Gastrocnemius medialis (tissue), 4 donors: Measurements from ENCODE around the gene CYP1A2. TPM values are rescaled to one million over a fixed set of nuclear protein-coding genes. Genes with fewer than 3 reads are reported as not detected.

ENCODE experiments used
- ATAC-seq, 2 donors: fragments of 150-250 bp; one replicate each; pipeline ENCODE4 v1.9.1; 2016
- DNase-seq, 2 donors: peaks; one replicate each; pipeline ENCODE4 v3.0.0-alpha.2; 2019
- H3K27ac ChIP-seq, 4 donors: fragments of 200-600 bp; sonication (generic); 1 replicate in 1 of 4; 2 replicates in 3 of 4; pipeline ENCODE4 v1.5.1; 2016 to 2018; ENCODE audit warnings: mild to moderate bottlenecking in 2 of 4, moderate library complexity in 1 of 4
- H3K27me3 ChIP-seq, 3 donors: fragments of 200-600 bp; sonication (generic) in 2 of 3; 1 replicate in 1 of 3; 2 replicates in 2 of 3; pipeline versions ENCODE4 v1.5.1 to v1.6.0; 2016 to 2019; ENCODE audit warnings: mild to moderate bottlenecking in 1 of 3, moderate library complexity in 1 of 3
- H3K36me3 ChIP-seq, 2 donors: fragments of 200-600 bp; sonication (generic) in 1 of 2; one replicate each; pipeline ENCODE4 v1.5.1; 2017 to 2018
- H3K4me1 ChIP-seq, 2 donors: fragments of 200-600 bp; sonication (generic) in 1 of 2; one replicate each; pipeline ENCODE4 v1.5.1; 2016 to 2017; ENCODE audit warnings: mild to moderate bottlenecking in 2 of 2
- H3K4me3 ChIP-seq, 4 donors: fragments of 200-600 bp; sonication (generic) in 3 of 4; 1 replicate in 1 of 4; 2 replicates in 3 of 4; pipeline ENCODE4 v1.5.1; 2016 to 2019; ENCODE audit warnings: mild to moderate bottlenecking in 2 of 4
- H3K9me3 ChIP-seq, 3 donors: fragments of 200-600 bp; sonication (generic) in 2 of 3; 1 replicate in 1 of 3; 2 replicates in 2 of 3; pipeline ENCODE4 v1.5.1; 2016 to 2019
- POLR2A ChIP-seq, 2 donors: fragments of 450-650 bp; IDR thresholded peaks; one replicate each; pipeline ENCODE4 v1.6.1; 2017; ENCODE audit warnings: antibody characterized with exemption in 2 of 2, mild to moderate bottlenecking in 2 of 2, moderate library complexity in 2 of 2
- in situ Hi-C, 4 donors: fragments of 200-750 bp; cut with MboI; loops; one replicate each; pipeline versions ENCODE4 v1.15.0 to v1.8.0; 2017; ENCODE audit warnings: low sequenced_read_pairs in 4 of 4
- intact Hi-C: fragments of 100-400 bp; cut with DNase I; formaldehyde crosslinking; loops from one replicate; pipeline ENCODE4 v1.15.1; 2023; ENCODE audit warnings: low total_unique reads
- total RNA-seq, 4 donors: library from RNA; depleted of rRNA; stranded (reverse); fragments of >200 nt; gene quantifications; one replicate each; pipeline versions ENCODE4 v1.1.0 to v1.2.3, GENCODE V29; 2016
- TF ChIP-seq, protein P1 (sequence below), 5 experiments: fragments of 450-650 bp in 3 of 5; fragments of 200-600 bp in 2 of 5; sonication (generic) in 2 of 5; IDR thresholded peaks in 4 of 5; conservative IDR thresholded peaks in 1 of 5; 1 replicate in 4 of 5; 2 replicates in 1 of 5; pipeline ENCODE4 v1.5.1; 2016 to 2019; ENCODE audit warnings: antibody characterized with exemption in 5 of 5, mild to moderate bottlenecking in 3 of 5, moderate library complexity in 3 of 5

Gene CYP1A2, protein sequence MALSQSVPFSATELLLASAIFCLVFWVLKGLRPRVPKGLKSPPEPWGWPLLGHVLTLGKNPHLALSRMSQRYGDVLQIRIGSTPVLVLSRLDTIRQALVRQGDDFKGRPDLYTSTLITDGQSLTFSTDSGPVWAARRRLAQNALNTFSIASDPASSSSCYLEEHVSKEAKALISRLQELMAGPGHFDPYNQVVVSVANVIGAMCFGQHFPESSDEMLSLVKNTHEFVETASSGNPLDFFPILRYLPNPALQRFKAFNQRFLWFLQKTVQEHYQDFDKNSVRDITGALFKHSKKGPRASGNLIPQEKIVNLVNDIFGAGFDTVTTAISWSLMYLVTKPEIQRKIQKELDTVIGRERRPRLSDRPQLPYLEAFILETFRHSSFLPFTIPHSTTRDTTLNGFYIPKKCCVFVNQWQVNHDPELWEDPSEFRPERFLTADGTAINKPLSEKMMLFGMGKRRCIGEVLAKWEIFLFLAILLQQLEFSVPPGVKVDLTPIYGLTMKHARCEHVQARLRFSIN
- not detected for total RNA-seq

DNA sequence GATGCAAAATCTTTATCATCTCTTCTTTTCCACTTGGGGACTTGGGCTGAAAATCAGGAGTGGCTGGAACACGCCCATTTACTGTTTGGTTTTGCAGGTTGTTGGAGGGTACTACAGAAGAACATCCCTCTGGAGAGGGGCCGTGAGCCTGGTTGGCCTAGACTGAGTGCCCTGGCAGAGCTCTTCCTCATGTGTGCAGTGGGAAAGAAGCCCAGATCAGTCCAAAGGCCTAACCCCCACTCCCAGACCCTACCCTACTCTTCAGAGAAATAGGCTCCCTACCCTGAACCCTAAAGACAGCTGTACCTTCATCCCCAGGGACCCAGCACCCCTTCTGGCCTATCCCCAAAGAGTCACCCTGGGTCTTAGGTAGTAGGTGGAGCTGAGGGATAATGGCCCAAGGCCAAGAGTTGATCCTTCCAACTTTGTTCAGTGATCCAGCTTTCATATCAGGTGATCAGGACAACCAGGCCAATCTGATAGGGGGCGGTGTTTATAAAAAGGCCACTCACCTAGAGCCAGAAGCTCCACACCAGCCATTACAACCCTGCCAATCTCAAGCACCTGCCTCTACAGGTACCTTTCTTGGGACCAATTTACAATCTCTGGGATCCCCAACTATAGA, at the start of gene CYP1A2:
Gene CYP1A2, plus strand, starts transcription at position 524 of the 625 bp plus-strand sequence. CDS start 894 bp downstream, outside the sequence.
- intact Hi-C loops (no loop called here), in situ Hi-C loops (no loop called here)
- Histone ChIP-seq H3K4me1 (no peaks in the 10 kb centered on the region), H3K36me3 (no peaks in the 10 kb centered on the region), H3K27ac (no peak within 1 kb of the TSS), H3K27me3 (no peaks in the 10 kb centered on the region), H3K9me3 (no peaks in the 10 kb centered on the region), H3K4me3 (no peak within 1 kb of the TSS)
- DNase-seq (no peak), ATAC-seq (no peak)
- TF ChIP-seq, protein P1, sequence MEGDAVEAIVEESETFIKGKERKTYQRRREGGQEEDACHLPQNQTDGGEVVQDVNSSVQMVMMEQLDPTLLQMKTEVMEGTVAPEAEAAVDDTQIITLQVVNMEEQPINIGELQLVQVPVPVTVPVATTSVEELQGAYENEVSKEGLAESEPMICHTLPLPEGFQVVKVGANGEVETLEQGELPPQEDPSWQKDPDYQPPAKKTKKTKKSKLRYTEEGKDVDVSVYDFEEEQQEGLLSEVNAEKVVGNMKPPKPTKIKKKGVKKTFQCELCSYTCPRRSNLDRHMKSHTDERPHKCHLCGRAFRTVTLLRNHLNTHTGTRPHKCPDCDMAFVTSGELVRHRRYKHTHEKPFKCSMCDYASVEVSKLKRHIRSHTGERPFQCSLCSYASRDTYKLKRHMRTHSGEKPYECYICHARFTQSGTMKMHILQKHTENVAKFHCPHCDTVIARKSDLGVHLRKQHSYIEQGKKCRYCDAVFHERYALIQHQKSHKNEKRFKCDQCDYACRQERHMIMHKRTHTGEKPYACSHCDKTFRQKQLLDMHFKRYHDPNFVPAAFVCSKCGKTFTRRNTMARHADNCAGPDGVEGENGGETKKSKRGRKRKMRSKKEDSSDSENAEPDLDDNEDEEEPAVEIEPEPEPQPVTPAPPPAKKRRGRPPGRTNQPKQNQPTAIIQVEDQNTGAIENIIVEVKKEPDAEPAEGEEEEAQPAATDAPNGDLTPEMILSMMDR (IDR thresholded peaks at IDR 0.05 in 4 of 5, conservative IDR thresholded peaks at IDR 0.05 in 1 of 5) = no peak
- TF ChIP-seq POLR2A (IDR thresholded peaks at IDR 0.05) = no peak

DNA sequence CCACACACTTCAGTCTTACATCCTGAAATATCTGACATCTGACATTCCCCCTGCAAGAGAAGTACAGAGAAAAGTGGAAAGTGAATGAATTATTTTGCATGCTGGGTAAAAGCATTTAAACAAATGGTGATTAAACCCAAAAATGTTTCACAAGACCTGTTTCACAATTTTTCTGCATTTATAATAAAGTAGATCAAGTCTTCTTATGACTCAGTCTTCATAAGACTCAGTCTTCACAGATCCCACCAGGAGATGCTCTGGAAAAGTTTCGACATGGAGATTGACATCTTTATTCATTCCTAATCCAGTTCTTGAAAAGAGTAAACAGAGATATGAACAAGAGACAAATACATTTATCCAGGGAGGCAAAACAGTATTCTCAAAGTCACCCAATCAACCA, 39.6 kb upstream of the CYP1A2 start:
- Histone ChIP-seq H3K4me3 (no peak overlapping the region), H3K27ac (no peak overlapping the region), H3K4me1 (no peaks in the 10 kb centered on the region), H3K36me3 (no peaks in the 10 kb centered on the region), H3K9me3 (no peaks in the 10 kb centered on the region), H3K27me3 (no peaks in the 10 kb centered on the region)
- no peak for DNase-seq
- TF ChIP-seq, protein P1 (IDR thresholded peaks at IDR 0.05 in 4 of 5, conservative IDR thresholded peaks at IDR 0.05 in 1 of 5) = no peak
- TF ChIP-seq POLR2A (IDR thresholded peaks at IDR 0.05) = no peak
- no peak for ATAC-seq
- intact Hi-C loops (no loop called here), in situ Hi-C loops (no loop called here)

DNA sequence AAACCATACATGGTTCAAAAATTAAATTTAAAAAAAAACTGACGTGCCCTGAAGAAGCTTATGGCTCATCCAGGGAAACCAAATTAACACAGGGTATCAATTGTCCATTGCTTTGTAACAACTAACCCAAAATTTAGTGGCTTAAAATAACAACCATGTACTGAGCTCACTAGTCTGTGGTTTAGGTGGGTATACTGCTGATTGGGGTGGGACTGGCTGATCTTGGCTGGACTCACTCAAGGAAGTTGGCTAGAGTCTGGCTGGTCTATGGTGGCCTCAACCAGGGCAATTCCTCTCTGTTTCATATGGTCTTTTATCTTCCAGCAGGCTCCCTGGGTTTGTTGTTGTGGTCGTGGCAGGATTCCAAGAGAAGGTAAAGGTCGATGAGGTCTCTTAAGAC, 38.8 kb upstream of the CYP1A2 start:
- intact Hi-C loops (no loop called here), in situ Hi-C loops (no loop called here)
- Histone ChIP-seq H3K27ac (no peak overlapping the region), H3K9me3 (no peaks in the 10 kb centered on the region), H3K36me3 (no peaks in the 10 kb centered on the region), H3K27me3 (no peaks in the 10 kb centered on the region), H3K4me3 (no peak overlapping the region), H3K4me1 (no peaks in the 10 kb centered on the region)
- TF ChIP-seq, protein P1 (IDR thresholded peaks at IDR 0.05 in 4 of 5, conservative IDR thresholded peaks at IDR 0.05 in 1 of 5) = no peak
- TF ChIP-seq POLR2A (IDR thresholded peaks at IDR 0.05) = no peak
- DNase-seq (no peak), ATAC-seq (no peak)

DNA sequence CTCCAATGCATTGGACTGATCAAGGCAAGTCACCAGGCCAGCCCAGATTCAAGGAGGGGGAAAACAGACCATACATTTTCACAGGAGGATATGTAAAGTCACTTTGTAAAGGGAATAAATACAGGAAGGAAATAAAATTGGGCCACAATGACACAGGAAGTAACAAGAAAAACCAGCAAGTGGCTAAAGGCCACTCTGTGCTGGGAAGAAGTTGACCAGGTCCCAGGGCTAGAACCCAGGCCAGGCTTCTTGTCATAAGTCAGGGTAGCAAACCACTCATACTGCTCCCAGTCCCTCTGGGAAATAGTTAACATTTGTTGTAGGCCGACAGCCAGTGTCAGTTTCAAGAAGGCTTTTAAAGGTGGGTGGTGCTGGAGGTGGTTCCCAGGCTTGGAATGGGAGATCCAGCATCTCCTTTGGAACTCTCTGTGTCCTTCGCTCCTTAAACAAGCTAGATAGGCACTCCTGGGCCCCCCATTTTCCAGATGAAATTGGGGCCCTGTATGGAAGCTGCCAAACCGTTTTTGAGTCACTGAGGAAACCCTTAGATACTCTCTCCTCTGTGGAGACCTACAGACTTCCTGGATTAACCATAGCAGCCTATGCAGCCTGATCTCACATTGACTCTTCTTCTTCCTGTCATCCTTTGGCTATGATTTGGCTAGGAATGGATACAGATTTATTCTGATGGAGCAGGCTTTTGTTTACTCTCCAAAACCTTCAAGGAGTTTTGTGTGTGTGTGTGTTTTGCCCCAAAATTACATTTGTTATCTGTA, 38.1 kb upstream of the CYP1A2 start:
- H3K36me3 ChIP-seq = no peaks in the 10 kb centered on the region
- no peak for TF ChIP-seq POLR2A (IDR thresholded peaks at IDR 0.05)
- TF ChIP-seq, protein P1 (IDR thresholded peaks at IDR 0.05 in 4 of 5, conservative IDR thresholded peaks at IDR 0.05 in 1 of 5) = no peak
- intact Hi-C loops = no loop called here
- H3K4me1 ChIP-seq = no peaks in the 10 kb centered on the region
- H3K27ac ChIP-seq = no peak overlapping the region
- no peak for ATAC-seq
- H3K4me3 ChIP-seq = no peak overlapping the region
- in situ Hi-C loops = no loop called here
- H3K27me3 ChIP-seq = no peaks in the 10 kb centered on the region
- no peak for DNase-seq
- no peaks in the 10 kb centered on the region for H3K9me3 ChIP-seq
